Measurements from ENCODE around the gene NDNF.

Gene NDNF

GRCh38 chr4:121054373-121054772, 18.0 kb downstream of the NDNF start:
- TF ChIP-seq MAX (IDR thresholded peaks at IDR 0.05; ENCODE audit: low read depth, low read length) = no peak
- TF ChIP-seq, protein P1, sequence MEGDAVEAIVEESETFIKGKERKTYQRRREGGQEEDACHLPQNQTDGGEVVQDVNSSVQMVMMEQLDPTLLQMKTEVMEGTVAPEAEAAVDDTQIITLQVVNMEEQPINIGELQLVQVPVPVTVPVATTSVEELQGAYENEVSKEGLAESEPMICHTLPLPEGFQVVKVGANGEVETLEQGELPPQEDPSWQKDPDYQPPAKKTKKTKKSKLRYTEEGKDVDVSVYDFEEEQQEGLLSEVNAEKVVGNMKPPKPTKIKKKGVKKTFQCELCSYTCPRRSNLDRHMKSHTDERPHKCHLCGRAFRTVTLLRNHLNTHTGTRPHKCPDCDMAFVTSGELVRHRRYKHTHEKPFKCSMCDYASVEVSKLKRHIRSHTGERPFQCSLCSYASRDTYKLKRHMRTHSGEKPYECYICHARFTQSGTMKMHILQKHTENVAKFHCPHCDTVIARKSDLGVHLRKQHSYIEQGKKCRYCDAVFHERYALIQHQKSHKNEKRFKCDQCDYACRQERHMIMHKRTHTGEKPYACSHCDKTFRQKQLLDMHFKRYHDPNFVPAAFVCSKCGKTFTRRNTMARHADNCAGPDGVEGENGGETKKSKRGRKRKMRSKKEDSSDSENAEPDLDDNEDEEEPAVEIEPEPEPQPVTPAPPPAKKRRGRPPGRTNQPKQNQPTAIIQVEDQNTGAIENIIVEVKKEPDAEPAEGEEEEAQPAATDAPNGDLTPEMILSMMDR (IDR thresholded peaks at IDR 0.05; ENCODE audit: low read depth, low read length) = no peak
- no peak for TF ChIP-seq POLR2A (IDR thresholded peaks at IDR 0.05; ENCODE audit: extremely low read depth, insufficient read length)
- no peak for TF ChIP-seq MYC (IDR thresholded peaks at IDR 0.05; ENCODE audit: low read depth, low read length)
- DNase-seq (ENCODE audit: low read depth) = no peak
- H3K4me3 ChIP-seq (ENCODE audit: low read depth, low read length) = no peak overlapping the region

DNA sequence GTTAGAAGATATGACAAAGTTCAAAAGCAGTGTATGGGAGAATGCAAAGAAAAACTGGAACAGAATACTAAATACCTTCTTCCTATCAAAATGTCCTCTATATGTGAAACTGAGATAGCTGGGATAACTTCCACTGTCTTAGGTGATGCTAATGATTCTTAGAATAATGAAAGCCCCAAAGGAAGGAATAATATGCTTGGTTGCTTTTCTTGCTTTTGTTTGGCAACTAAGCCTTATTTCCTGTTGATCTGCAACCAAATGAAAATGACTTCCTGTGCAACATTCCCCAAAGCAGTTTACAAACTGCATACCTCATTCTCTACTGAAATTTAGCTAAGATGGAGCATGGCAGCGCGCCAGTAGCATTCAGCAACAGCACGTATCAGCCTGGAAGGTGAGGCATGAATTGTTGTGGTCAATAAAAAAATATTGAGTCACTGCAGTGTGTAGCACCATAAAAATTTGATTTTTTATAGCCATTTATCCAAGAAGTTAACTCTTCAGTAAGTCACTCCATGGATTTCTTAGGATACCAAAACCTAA, 18.7 kb downstream of the NDNF start:
- no peak for DNase-seq (ENCODE audit: low read depth)

GRCh38 chr4:121050300-121050699, 22.0 kb downstream of the NDNF start:
- no peak overlapping the region for H3K4me3 ChIP-seq (ENCODE audit: low read depth, low read length)
- TF ChIP-seq, protein P1 (IDR thresholded peaks at IDR 0.05; ENCODE audit: low read depth, low read length) = peak; percentile 15
- TF ChIP-seq MAX (IDR thresholded peaks at IDR 0.05; ENCODE audit: low read depth, low read length) = no peak
- no peak for TF ChIP-seq MYC (IDR thresholded peaks at IDR 0.05; ENCODE audit: low read depth, low read length)
- TF ChIP-seq POLR2A (IDR thresholded peaks at IDR 0.05; ENCODE audit: extremely low read depth, insufficient read length) = no peak
- DNase-seq (ENCODE audit: low read depth) = no peak

More for the DNA sequence above, 18.7 kb downstream of the NDNF start:
- TF ChIP-seq MYC (IDR thresholded peaks at IDR 0.05; ENCODE audit: low read depth, low read length) = no peak
- no peak for TF ChIP-seq MAX (IDR thresholded peaks at IDR 0.05; ENCODE audit: low read depth, low read length)
- no peak for TF ChIP-seq POLR2A (IDR thresholded peaks at IDR 0.05; ENCODE audit: extremely low read depth, insufficient read length)
- TF ChIP-seq, protein P1 (IDR thresholded peaks at IDR 0.05; ENCODE audit: low read depth, low read length) = no peak
- no peak overlapping the region for H3K4me3 ChIP-seq (ENCODE audit: low read depth, low read length)

GRCh38 chr4:121049072-121049599, 23.2 kb downstream of the NDNF start:
- H3K4me3 ChIP-seq (ENCODE audit: low read depth, low read length) = no peak overlapping the region
- DNase-seq (ENCODE audit: low read depth) = no peak
- TF ChIP-seq MAX (IDR thresholded peaks at IDR 0.05; ENCODE audit: low read depth, low read length) (no peak), MYC (IDR thresholded peaks at IDR 0.05; ENCODE audit: low read depth, low read length) (no peak), POLR2A (IDR thresholded peaks at IDR 0.05; ENCODE audit: extremely low read depth, insufficient read length) (no peak)
- TF ChIP-seq, protein P1 (IDR thresholded peaks at IDR 0.05; ENCODE audit: low read depth, low read length) = no peak

GRCh38 chr4:121048165-121048564, 24.2 kb downstream of the NDNF start:
- no peak overlapping the region for H3K4me3 ChIP-seq (ENCODE audit: low read depth, low read length)
- DNase-seq (ENCODE audit: low read depth) = no peak
- TF ChIP-seq POLR2A (IDR thresholded peaks at IDR 0.05; ENCODE audit: extremely low read depth, insufficient read length) = no peak
- no peak for TF ChIP-seq MAX (IDR thresholded peaks at IDR 0.05; ENCODE audit: low read depth, low read length)
- no peak for TF ChIP-seq MYC (IDR thresholded peaks at IDR 0.05; ENCODE audit: low read depth, low read length)
- TF ChIP-seq, protein P1 (IDR thresholded peaks at IDR 0.05; ENCODE audit: low read depth, low read length) = no peak

Data from NB4 (cell line).